ENCODE results near the gene CCDC149.

DNA sequence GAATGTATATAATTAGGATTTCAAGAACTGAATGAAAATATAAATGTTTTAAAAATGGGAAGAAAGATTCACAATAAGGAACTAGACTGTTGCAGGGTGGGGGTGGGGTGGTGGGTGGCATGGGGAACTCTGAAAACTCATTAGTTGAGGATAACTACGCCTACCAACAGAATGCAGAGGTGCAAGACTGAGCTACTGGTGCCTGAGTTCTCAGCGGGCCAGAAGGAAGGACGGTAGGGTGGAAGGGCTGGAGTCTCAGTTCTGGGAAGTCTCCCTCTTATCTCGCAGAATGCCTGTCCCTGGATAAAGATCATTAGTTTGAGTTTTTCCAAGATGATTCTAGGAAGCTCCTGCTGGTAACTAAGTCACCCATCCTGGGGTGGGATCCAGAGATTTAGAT is 118.8 kb downstream of the CCDC149 start:
- TF ChIP-seq, protein P1, sequence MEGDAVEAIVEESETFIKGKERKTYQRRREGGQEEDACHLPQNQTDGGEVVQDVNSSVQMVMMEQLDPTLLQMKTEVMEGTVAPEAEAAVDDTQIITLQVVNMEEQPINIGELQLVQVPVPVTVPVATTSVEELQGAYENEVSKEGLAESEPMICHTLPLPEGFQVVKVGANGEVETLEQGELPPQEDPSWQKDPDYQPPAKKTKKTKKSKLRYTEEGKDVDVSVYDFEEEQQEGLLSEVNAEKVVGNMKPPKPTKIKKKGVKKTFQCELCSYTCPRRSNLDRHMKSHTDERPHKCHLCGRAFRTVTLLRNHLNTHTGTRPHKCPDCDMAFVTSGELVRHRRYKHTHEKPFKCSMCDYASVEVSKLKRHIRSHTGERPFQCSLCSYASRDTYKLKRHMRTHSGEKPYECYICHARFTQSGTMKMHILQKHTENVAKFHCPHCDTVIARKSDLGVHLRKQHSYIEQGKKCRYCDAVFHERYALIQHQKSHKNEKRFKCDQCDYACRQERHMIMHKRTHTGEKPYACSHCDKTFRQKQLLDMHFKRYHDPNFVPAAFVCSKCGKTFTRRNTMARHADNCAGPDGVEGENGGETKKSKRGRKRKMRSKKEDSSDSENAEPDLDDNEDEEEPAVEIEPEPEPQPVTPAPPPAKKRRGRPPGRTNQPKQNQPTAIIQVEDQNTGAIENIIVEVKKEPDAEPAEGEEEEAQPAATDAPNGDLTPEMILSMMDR (conservative IDR thresholded peaks at IDR 0.05; ENCODE audit: low read depth, low read length), result no peak
- no peak for TF ChIP-seq EZH2 (IDR thresholded peaks at IDR 0.05; ENCODE audit: low read length, unreplicated experiment)
